HG02970 (cell line): ENCODE data around the gene GPC5.
"Not testable (repeated sequence)": the region's sequence is repeated elsewhere in the genome, so short reads cannot be mapped to it uniquely, and the experiment has no call there.

Source experiments
- ATAC-seq: cut with Tn5 transposase; IDR thresholded peaks from one replicate; pipeline ENCODE4 v1.9.1; 2021; ENCODE audit warnings: mild to moderate bottlenecking, moderate library complexity, moderate number of reproducible peaks; ENCODE audit not compliant: unreplicated experiment, low FRiP score

GPC5 gene

DNA sequence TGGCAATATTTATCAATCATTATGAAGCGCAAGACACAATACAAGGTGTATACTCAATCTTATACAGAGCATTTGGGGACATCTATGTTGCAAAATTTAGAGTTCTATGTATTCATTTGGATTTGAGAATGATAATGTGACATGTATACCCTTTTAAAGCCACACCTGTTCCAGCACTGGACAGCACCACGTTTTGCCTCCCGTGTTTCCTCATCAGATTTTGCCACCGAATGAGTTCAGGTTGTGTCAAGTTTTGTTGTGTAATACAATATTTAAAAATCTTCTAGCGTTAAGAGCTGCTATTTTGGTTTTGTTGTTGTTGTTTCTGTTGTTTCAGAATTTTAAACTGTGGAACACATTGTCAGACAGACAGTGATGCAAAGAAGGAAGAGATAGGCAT, 1259.9 kb downstream of the GPC5 start:
- no peak for ATAC-seq

DNA sequence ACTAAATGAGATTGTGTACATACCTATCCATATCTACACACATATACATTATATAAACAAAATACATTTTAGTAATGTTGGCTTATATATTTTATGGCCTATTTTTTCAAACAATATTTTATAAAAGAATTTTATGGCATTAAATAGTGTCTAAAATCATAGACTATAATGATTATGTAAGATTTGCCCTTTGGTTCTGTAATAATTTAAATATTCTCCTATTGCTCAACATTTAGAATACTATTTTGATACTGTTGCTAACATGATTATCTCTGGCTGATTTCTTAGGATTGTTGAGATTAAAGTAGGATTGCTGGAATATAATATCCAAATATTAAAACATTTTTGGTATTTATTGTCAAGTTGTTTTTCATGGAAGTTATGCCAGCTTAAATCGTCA, 1263.0 kb downstream of the GPC5 start:
- no peak for ATAC-seq

DNA sequence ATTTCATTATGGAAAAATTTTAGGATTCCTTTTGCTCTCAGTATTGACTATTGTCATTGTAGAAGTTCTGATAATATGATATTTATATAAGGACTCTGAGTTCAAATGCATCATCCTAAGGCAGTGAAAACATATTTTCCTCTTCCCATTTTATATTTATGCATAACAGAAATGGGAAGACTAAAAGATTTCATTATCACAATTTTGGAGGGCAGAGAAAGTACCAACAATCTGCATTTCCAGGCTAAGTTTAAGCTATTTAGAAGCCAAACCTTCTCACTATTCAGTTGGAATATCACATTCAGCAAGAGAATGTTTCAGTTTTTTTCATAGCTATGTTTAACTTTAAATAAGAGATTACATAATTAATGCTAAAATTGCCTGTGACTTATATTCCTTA, 1269.7 kb downstream of the GPC5 start:
- ATAC-seq: no peak

DNA sequence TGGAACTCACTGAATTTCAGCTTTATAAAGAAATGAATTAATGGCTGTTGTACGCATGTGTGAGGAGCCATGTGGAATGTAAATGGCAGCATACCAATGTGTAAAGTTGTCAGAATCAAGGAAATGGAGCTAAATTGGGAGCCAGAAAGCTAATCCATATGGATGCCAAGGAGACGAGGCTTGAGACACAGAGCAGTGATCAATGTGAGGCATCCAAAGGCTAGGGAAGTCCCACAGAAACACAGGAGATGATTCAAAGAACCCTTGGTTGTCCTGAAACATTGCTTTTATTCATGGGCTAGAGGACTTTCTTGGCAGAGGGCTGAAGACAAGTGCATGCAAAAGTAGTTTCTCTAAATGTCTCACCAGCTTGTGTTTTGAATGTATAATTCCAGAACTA, 1271.7 kb downstream of the GPC5 start:
- no peak for ATAC-seq

DNA sequence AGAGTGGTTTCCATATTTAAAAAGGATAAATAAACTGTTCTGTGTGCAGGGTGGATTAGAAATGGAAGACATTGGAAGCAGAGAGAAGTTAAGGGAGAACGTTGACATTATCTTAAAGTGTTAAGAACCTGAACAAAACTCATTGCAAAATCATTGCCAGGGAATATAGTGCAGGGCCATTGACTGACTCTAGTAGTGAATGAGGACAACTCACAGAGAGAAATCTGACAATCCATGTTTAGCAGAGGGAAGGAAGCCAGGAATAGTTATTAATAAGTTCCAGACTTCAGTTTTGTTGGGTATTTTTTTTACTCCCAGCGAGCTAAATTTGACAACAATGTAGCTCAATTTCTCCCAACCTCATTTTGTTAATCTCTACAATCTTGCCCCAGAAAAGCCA, 1273.4 kb downstream of the GPC5 start:
- ATAC-seq: no peak

DNA sequence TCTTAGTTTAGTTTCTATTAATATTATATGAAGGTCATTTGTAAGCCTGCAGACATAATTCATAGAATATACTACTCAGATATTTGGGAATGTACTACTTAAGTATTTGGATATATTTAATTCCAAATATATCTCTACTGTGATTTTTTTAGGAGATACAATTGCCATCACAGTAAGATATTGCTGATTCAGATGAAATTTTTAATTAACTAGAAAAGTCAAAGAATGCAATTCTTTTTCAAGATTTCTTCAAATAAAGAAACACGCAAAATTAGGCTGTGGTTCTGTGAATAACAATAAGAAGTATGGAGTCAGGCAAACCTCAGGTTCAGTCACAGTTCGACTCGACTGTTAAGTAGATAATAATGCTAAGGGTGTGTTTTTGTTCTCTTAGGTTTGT, 1277.8 kb downstream of the GPC5 start:
- no peak for ATAC-seq

DNA sequence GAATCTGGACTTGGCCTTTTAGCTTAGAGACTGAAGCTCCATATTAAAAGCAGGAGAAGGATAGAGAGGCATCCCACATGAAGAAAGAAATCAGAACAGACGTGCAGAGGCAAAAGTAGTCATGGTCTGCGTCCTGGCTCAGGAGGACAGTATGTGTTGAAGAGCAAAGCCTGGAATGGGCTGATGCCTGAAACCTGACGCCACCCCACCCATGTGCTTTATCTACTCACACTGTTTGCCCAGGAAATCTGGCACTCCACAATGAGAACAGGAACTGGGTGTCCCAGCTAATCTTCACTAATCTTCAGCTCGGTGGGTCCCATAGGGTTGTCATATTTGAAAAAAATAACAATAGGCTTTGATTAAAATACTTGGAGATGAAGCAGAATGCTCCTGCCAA, 1279.2 kb downstream of the GPC5 start:
- no peak for ATAC-seq

DNA sequence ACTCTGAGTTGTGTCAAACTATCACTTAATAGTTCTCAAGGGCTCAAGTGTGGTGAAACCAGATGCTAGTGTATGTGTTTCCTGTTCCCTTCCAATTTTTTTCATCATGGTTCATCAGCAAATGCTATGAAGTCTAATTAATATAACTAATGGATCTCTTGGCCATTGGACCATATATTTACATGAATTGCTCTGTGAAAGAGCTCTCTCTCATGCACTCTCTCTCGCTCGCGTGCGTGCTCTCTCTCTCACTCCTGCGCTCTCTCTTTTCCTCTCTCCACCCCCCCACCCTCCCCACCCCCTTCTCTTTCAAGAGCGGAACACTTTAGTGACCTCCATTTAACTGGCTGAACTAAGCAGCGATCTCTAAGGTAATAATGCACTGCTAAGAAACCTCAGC, 1281.2 kb downstream of the GPC5 start:
- no peak for ATAC-seq

DNA sequence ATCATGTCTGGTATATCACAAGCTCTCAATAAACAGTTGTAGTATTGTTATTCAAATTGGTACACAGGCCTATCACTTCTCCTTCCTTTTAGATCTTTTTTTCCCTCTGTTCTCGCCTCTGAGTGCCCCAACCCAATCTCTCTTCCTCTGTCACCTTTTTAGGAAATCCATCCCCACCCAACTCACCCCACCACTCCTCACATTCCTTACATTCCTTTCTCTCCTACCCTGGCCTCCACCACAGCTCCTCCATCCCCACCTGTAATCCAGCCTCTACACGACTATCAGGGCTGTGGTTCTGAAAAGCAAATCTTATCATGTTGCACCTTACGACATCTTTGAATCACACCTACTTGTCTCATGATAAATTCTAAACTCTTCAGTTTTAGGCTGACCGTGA, 1282.8 kb downstream of the GPC5 start:
- no peak for ATAC-seq

DNA sequence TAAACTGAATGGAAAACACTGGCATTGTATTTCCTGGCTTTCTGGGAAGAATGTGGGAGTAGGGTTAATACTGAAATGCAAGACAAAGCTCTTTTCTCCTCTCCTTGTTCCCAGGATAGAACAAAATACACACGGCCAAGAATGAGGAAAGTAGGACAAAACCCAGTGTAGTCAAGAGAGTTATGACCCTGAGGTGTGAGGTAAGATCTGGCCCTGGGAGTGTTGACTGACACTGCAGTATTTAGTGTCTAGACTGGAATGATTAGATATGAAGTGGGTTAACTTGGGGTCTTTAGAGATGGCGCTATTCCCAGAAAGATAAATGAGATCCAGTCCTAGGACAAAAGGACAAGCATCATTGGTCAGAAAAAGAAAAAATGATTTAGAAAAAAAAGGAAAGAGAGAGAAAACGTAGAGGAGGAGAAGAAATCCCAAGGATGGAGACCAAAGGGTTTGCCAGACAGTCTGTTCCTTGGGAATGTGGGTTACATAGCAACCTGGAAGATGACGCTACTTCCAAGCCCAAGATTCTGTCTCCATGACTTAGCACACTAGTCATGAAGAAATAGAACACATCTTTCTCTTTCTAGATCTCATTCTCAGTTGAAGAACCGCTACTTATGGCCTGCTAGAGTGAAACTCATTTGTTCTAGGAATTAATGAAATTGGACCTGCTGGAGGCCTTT, 1284.6 kb downstream of the GPC5 start:
- ATAC-seq: no peak

DNA sequence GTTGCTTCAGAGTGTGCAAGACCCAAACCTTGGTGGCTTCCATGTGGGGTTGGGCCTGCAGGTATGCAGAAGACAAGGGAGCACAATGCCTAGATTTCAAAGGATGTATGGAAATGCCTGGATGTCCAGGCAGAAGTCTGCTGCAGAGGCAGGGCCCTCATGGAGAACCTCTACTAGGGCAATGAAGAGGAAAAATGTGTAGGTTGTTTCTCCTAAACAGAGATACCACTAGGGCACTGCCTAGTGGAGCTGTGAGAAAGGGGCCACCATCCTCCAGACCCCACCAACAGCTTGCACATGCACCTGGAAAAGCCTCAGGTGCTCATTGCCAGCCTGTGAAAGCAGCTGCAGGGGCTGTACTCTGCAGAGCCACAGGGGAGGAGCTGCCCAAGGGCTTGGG, 1295.6 kb downstream of the GPC5 start:
- no peak for ATAC-seq

DNA sequence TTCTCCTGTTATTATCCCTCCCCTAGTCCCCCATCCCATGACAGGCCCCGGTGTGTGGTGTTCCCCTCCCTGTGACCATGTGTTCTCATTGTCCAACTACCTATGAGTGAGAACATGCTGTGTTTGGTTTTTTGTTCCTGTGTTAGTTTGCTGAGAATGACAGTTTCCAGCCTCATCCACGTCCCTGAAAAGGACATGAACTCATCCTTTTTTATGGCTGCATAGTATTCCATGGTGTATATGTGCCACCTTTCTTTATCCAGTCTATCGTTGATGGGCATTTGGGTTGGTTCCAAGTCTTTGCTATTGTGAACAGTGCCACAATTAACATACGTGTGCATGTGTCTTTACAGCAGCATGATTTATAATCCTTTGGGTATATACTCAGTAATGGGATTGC, 1297.4 kb downstream of the GPC5 start:
- ATAC-seq: not testable (repeated sequence)

DNA sequence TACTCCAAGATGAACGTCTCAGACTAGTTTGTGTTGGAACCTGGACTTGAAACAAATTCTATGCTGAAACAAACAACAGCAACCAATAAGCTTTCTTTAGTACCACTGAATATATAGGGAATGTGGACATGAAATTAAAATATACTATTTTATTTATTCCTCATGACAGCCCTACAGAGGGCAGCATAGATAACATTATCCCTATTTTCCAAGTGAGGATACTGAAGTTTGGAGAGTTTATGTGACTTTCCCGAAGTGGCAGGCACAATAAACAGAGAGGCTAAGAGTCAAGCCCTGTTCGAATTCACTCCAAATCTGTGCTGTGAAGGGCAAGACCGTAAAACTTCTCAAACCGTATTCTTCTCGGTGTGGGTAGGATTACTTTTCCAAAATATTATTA, 1318.3 kb downstream of the GPC5 start:
- no peak for ATAC-seq

DNA sequence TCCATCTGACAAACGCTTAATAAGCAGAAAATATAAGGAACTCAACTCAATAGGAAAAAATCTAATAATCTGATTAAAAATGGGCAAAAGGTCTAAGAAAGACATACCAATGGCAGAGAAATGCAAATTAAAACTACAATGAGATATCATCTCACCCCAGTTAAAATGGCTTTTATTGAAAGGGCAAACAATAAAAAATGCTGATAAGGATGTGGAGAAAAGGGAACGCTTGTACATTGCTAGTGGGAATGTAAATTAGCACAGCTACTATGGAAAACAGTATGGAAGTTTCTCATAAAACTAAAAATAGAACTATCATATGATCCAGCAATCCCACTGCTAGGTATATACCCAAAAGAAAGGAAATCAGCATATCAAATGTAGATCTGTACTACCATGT, 1319.4 kb downstream of the GPC5 start:
- no peak for ATAC-seq

DNA sequence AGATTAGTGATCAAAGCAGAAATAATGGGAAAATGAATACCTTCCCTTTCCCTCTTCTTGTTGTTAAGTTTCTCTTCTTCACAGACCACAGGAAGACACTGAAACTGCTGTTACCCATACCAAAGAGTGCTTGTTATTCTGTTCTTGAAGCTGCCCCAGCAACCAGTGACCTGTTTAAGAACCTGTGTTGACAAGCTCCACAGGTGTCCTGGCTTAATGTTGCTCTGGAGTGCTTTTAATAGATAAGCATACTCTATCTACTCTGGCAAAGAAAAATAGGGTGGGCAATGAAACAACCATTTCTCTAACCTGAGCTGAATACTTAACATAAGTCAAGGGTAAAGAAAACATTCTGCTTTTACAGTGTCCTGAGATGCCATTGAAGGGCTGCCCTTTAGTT, 1321.4 kb downstream of the GPC5 start:
- no peak for ATAC-seq

DNA sequence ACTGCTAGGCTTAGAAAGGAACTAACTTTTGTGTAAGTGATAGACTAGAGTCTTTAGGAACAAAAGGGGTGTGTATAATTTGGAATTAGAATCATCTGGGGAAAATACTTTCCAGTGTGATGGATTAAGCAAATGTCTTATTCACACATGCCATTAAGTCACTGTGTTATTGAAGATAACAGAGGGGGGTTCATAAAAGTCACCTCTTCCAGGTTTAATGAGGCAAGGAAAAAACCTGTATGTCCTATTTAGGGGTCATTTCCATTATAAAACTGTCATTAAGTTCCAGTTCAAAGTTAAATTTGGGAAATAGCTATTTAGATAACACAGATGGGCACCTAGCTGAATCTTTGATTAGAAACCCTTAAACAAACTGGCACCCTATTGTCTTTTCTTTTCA, 1323.2 kb downstream of the GPC5 start:
- ATAC-seq: no peak

DNA sequence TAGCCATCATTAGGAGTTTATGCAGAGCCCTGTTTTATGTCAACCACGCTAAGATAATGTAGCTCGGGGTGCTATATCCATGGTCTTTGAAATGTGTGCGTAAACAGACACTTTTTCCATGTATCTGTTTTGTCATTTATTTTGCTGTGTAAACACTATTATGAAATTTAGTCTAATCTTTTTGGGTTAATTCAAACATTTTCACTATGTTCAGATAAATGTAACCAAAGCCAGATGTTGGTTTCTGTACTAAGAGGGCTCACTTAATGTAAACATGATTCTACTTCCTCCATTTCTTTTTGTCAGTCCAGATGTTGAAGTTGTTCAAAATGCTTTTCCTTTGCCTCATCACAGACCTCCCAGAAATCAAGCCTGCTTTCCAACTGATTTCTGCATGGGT, 1328.7 kb downstream of the GPC5 start:
- no peak for ATAC-seq

DNA sequence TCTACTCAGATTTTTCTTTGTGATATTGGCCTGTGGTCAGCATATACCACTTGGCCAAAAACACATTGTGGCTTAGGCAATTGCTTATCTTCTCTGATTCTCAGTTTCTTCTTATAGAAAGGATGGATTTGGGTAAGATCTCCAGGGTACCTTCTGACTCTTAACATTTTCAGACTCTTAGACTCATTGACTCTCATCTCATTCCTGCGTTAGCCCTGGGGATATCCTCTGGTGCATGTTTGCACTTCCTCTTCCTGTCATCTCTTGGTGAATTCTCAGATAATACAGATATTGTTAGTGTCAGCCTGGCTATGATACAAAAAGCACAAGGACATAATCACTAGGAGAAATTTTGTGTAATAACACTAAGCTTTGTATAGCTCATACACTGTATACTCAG, 1335.6 kb downstream of the GPC5 start:
- ATAC-seq: no peak

DNA sequence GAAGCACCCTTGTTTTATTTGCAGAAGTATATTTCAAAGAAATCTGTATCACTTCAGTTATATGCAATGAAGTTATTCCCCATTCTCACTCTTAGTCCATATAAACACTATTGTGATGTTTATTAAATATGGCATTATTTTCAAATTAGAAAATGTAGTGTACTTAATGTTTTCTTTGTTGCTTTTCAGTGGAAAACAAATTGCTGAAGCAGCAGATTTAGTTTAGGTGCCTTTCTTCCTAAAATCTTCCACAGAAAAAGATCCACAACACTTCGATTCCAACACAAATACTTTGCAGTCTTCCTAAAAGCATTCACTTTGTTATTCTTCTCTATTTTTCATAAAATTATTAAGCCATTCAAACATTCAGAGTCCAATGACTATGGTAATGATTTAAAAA, 1336.1 kb downstream of the GPC5 start:
- no peak for ATAC-seq

DNA sequence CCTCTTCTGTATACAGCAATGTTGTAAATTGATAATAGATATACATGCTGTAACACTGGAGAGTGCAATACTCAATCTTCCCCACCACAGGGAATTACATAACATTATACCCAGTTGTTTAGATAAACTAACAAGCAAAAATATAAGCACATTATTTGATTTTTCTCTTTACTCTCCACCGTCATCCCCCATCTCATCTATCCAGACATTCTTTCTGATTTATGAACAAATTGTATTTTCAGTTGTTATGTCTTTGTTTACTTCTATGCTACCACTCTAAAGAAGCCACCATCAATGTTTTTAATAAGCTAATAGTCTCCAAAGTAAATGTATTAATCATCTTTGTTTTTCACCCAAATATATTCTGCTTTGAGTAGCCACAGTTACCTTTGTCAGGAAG, 1337.5 kb downstream of the GPC5 start:
- no peak for ATAC-seq

DNA sequence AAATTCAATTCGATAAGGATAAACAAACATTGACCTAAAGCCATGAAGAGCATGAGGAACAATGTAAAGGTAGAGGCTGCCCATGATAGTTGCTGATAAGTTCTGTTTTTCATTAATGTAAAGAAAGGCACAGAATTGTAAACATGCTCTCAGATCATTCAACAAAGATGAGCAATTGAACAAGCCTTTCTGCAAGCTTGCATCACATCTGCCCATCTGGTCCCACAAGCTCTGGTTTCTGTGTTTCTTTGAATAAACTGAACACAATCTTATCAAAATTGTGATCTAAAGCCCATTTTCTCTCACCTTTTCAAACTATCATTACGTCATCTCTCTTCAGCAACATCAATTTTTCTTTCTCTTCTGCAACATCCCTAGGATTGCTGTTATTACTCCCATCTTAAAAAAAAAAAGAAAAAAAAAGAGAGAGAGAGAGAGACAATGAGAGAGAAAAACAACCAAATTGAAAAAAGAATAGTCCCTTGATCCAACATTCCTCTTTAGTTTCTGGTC, 1340.9 kb downstream of the GPC5 start:
- ATAC-seq: no peak

DNA sequence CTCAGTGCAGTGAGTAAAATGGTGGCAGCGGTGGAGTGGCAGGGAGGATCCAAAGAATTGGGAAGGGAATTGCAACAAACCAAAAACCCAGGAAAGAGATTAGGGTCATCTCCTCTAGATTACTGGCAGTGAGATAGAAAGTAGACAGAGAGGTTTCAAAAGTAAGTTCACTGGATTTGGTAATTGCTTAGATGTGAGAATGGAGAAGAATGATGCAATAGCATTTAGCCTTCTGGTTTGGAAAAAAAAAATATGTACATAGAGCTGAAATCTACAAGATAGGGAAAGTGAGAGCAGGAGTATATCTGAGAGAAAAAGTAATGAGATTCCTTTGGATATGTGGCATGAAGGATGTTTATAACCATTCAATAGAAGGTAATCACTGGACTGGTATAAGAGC, 1345.6 kb downstream of the GPC5 start:
- ATAC-seq: no peak

DNA sequence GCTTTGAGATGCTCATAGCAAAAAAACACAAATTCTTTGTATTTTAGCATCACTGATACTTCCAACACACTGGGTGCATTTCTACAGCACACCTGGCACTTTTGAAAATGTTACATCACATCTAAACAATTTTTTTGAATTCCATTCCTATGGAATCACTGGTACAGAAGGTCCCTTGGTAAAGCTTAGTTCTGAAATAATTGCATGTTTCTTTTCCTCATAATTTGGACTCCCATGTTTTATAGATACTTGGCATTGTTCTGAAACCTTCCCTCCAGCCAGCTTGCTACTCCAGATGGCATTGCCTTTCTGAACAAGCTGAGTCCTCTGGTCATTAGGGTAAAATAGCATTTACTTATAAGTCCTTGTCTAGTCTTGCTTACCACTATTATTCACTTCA, 1346.8 kb downstream of the GPC5 start:
- no peak for ATAC-seq
